ENCODE results near the gene ADAP1.

The ADAP1 gene

GRCh38 chr7:884191-885003, 70.1 kb downstream of the ADAP1 start:
- H3K9me3 ChIP-seq (ENCODE audit: low read length), result no peaks in the 10 kb centered on the region
- peaks cover 28% of the 10 kb centered on the region for H3K36me3 ChIP-seq (ENCODE audit: insufficient read depth, low read length)
- no peaks in the 10 kb centered on the region for H3K4me1 ChIP-seq (ENCODE audit: insufficient read depth, low read length)
- no peaks in the 10 kb centered on the region for H3K27me3 ChIP-seq (ENCODE audit: insufficient read depth, low read length)
- no peak overlapping the region for H2AFZ ChIP-seq (ENCODE audit: low read depth, low read length)
- no peak overlapping the region for H3K4me3 ChIP-seq (ENCODE audit: low read length)

- no peaks in the 10 kb centered on the region for H3K9me3 ChIP-seq (ENCODE audit: low read length)
- H3K27me3 ChIP-seq (ENCODE audit: insufficient read depth, low read length), result no peaks in the 10 kb centered on the region
- no peaks in the 10 kb centered on the region for H3K4me1 ChIP-seq (ENCODE audit: insufficient read depth, low read length)
- no peak overlapping the region for H2AFZ ChIP-seq (ENCODE audit: low read depth, low read length)
- H3K4me3 ChIP-seq (ENCODE audit: low read length), result no peak overlapping the region
- peaks cover 20% of the 10 kb centered on the region for H3K36me3 ChIP-seq (ENCODE audit: insufficient read depth, low read length)
Measured at GRCh38 chr7:883055-884021, 71.1 kb downstream of the ADAP1 start.

GRCh38 chr7:882336-883035, 72.0 kb downstream of the ADAP1 start:
- Histone ChIP-seq H3K9me3 (ENCODE audit: low read length) (no peaks in the 10 kb centered on the region), H3K27me3 (ENCODE audit: insufficient read depth, low read length) (no peaks in the 10 kb centered on the region), H2AFZ (ENCODE audit: low read depth, low read length) (no peak overlapping the region), H3K4me1 (ENCODE audit: insufficient read depth, low read length) (peaks cover 6% of the 10 kb centered on the region), H3K36me3 (ENCODE audit: insufficient read depth, low read length) (peaks cover 12% of the 10 kb centered on the region), H3K4me3 (ENCODE audit: low read length) (no peak overlapping the region)

GRCh38 chr7:881441-882234, 72.8 kb downstream of the ADAP1 start:
- Histone ChIP-seq H3K4me1 (ENCODE audit: insufficient read depth, low read length) (peaks cover 6% of the 10 kb centered on the region), H3K27me3 (ENCODE audit: insufficient read depth, low read length) (no peaks in the 10 kb centered on the region), H3K9me3 (ENCODE audit: low read length) (no peaks in the 10 kb centered on the region), H2AFZ (ENCODE audit: low read depth, low read length) (no peak overlapping the region), H3K36me3 (ENCODE audit: insufficient read depth, low read length) (peaks cover 4% of the 10 kb centered on the region), H3K4me3 (ENCODE audit: low read length) (no peak overlapping the region)

DNA sequence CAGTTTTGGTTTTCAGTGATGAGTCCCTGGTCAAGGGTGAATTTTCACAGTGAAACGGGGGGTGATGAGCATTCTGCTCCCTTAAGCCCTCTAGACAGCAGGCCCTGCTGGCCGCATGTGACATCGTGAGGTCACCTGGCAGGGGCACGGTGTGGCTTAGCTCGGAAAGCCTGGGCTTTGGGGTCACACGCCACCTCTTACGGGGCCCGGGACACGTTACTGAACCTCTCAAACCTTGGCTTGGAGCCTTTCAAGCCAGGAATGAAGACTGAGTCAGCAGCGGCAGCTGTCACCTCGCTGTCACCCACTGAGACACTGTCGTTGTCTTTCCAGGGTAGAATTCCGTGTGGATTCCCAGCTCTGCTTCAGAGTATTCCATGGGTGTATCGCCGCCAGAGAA, 74.0 kb downstream of the ADAP1 start:
- H3K9me3 ChIP-seq (ENCODE audit: low read length), result no peaks in the 10 kb centered on the region
- no peak overlapping the region for H3K4me3 ChIP-seq (ENCODE audit: low read length)
- no peak overlapping the region for H2AFZ ChIP-seq (ENCODE audit: low read depth, low read length)
- H3K36me3 ChIP-seq (ENCODE audit: insufficient read depth, low read length), result peaks cover 2% of the 10 kb centered on the region
- peaks cover 6% of the 10 kb centered on the region for H3K4me1 ChIP-seq (ENCODE audit: insufficient read depth, low read length)
- H3K27me3 ChIP-seq (ENCODE audit: insufficient read depth, low read length), result no peaks in the 10 kb centered on the region

DNA sequence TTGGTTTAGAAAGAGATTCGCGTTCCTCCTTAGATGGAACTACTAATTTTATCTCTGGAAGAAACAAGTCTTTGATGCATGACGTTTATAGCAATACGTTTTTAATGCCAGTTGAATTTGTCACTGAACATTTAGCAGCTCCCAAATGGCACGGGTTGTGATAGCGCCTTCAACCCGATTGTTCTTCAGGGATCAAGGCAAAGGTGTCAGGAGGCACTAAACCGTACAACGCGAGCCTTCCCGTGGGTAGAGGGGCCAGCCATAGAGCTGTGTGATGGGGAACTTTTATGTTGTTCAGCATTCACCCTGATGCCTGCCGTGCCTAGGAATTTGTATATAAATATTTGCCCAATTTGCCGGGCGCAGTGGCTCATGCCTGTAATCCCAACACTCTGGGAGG, 74.8 kb downstream of the ADAP1 start:
- Histone ChIP-seq H2AFZ (ENCODE audit: low read depth, low read length) (no peak overlapping the region), H3K27me3 (ENCODE audit: insufficient read depth, low read length) (no peaks in the 10 kb centered on the region), H3K9me3 (ENCODE audit: low read length) (no peaks in the 10 kb centered on the region), H3K4me3 (ENCODE audit: low read length) (no peak overlapping the region), H3K4me1 (ENCODE audit: insufficient read depth, low read length) (peaks cover 6% of the 10 kb centered on the region), H3K36me3 (ENCODE audit: insufficient read depth, low read length) (peaks cover 6% of the 10 kb centered on the region)

DNA sequence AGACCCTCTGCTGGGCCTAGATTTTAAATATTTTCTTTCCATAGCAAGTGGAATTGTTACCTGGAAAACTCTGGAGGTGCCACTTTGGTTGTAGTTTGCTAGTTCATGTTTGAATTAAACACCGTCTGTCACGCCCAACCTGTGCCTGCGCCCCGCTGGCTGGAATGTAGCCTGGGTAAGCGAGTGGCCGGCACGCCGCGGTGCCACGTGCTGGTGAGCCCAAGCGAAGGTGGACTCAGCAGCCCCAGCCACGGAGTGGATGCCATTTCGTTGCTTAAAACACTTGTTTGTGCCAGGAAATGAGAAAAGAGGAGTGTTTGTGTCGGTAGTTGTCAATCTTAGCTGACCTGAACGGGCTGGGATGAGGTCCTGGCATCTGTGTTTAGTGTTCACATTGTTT, 75.4 kb downstream of the ADAP1 start:
- peaks cover 6% of the 10 kb centered on the region for H3K36me3 ChIP-seq (ENCODE audit: insufficient read depth, low read length)
- peaks cover 9% of the 10 kb centered on the region for H3K4me1 ChIP-seq (ENCODE audit: insufficient read depth, low read length)
- no peak overlapping the region for H2AFZ ChIP-seq (ENCODE audit: low read depth, low read length)
- no peaks in the 10 kb centered on the region for H3K9me3 ChIP-seq (ENCODE audit: low read length)
- H3K4me3 ChIP-seq (ENCODE audit: low read length), result no peak overlapping the region
- H3K27me3 ChIP-seq (ENCODE audit: insufficient read depth, low read length), result no peaks in the 10 kb centered on the region

DNA sequence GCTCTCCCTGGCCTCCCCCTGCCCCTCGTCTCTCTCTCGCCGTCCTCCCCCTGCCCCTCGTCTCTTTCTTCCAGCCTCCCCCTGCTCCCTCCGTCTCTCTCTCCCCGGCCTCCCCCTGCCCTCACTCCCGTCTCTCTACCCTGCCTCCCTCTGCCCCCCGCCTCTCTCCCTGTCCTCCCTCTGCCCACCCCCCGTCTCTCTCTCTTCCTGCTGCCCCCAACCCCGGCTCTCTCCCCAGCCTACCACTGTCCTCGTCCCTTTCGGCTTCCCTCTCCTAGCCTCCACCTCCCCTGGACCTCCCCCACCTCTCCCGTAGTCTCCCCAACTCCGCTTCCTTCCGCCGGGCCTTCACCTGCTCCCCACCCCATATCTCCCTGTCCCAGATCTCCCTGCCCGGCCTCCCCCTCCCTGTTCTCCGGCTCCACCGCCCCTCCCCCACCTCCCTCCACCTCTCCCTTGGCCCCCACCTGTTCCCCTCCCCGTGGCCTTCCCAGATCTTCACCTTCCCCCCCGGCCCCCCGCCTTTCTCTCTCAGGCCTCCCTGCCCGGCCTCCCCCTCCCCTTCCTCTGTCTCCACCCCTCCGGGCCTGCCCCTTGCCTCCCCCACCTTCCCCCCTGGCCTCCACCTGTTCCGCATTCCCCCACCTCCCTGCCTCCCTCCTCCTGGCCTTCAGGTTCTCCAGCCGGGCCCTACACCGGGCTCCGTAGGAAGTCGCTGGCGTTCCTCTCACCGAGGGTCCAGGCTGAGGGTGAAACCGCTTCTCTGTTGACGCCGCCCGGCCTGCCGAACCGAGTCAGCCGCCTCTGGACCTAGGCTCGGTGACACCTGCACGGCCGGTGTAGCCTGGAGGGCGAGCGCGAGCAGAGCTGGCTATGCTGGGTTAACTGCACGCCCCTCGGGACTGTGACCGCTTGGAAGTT, 76.9 kb downstream of the ADAP1 start:
- no peaks in the 10 kb centered on the region for H3K27me3 ChIP-seq (ENCODE audit: insufficient read depth, low read length)
- no peak overlapping the region for H2AFZ ChIP-seq (ENCODE audit: low read depth, low read length)
- H3K4me3 ChIP-seq (ENCODE audit: low read length), result peak overlapping the region; percentile 71
- peaks cover 16% of the 10 kb centered on the region for H3K4me1 ChIP-seq (ENCODE audit: insufficient read depth, low read length)
- H3K36me3 ChIP-seq (ENCODE audit: insufficient read depth, low read length), result peaks cover 7% of the 10 kb centered on the region
- H3K9me3 ChIP-seq (ENCODE audit: low read length), result no peaks in the 10 kb centered on the region

- peaks cover 13% of the 10 kb centered on the region for H3K36me3 ChIP-seq (ENCODE audit: insufficient read depth, low read length)
- H3K4me1 ChIP-seq (ENCODE audit: insufficient read depth, low read length), result peaks cover 16% of the 10 kb centered on the region
- H3K9me3 ChIP-seq (ENCODE audit: low read length), result no peaks in the 10 kb centered on the region
- H3K27me3 ChIP-seq (ENCODE audit: insufficient read depth, low read length), result no peaks in the 10 kb centered on the region
- H3K4me3 ChIP-seq (ENCODE audit: low read length), result peak overlapping the region; percentile 71
- no peak overlapping the region for H2AFZ ChIP-seq (ENCODE audit: low read depth, low read length)
Measured at GRCh38 chr7:876972-877311, 77.5 kb downstream of the ADAP1 start.

DNA sequence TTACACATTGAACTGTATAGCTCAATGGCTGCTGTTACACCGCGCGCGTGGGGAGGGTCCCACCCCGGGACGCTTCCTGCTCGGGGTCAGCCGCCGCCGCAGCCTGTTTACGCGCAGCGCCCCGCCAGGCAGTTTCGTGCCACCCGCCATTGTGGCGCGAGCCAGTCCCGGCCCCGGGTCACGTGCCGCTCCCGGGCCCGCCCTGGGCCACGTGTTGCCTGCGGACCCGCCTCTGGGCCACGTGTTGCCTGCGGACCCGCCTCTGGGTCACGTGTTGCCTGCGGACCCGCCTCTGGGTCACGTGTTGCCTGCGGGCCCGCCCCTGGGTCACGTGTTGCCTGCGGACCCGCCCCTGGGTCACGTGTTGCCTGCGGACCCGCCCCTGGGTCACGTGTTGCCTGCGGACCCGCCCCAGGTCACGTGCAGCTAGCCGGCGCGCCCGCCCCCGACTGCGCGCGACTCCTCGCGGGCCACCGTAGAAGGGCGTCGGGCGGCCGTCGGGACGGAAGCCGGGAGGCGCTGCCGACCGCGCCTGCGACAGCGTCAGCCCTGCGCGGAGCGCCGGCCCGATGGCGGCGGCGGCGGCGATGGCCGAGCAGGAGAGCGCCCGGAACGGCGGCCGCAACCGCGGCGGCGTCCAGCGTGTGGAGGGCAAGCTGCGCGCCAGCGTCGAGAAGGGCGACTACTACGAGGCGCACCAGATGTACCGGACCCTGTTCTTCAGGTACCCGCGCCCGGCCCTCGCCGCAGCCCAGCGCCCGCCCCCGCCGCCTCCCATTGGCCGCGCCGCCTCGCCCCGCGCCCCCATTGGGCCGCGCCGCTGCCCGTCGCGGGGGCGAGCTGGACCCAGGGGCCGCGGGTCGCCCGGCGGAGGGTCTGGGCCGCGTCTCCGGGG, 78.2 kb downstream of the ADAP1 start, which contains the start of gene GET4:
Gene GET4 (plus strand): TSS at position 478 of the 895 bp plus-strand sequence. CDS start 92 bp downstream, at position 570.
- Histone ChIP-seq H3K9me3 (ENCODE audit: low read length) (no peaks in the 10 kb centered on the region), H3K27me3 (ENCODE audit: insufficient read depth, low read length) (no peaks in the 10 kb centered on the region), H3K4me3 (ENCODE audit: low read length) (peak within 1 kb of the TSS; percentile 71), H3K36me3 (ENCODE audit: insufficient read depth, low read length) (peaks cover 19% of the 10 kb centered on the region), H2AFZ (ENCODE audit: low read depth, low read length) (no peak within 1 kb of the TSS), H3K4me1 (ENCODE audit: insufficient read depth, low read length) (peaks cover 16% of the 10 kb centered on the region)

Measured in neuron (in vitro differentiated cells).